ENCODE data around the gene NSMCE1.

DNA sequence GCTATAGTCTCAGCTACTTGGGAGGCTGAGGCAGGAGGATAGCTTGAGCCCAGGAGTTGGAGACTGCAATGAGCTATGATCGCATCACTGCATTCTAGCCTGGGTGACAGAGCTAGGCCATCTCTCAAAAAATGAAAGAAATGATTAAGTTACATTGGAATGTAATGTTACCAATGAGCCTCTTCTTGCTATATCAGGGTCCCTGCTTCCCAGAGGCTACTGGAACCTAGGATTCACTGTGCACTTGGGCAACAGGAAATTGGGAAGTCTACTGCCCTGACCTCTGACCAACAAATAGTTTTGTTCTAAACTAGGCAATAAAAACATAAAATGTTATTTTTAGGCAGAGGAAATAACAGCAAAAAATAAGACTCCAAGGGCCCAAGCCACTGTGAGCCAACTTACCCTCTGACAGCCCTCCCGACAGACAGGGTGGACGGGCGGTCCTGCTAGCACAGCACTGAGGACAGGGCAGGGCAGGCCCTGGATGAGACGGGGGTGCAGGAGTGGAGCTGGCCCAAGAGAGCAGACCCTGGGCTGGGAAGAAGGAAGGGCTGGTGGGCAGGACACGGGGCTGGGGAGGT, 27.5 kb downstream of the NSMCE1 start:
- TF ChIP-seq PPARA (CRISPR knock-in tag; IDR thresholded peaks at IDR 0.05; ENCODE audit: borderline replicate concordance) (no peak), BACH2 (CRISPR knock-in tag; IDR thresholded peaks at IDR 0.05; ENCODE audit: borderline replicate concordance) (no peak), GLIS3 (CRISPR knock-in tag; IDR thresholded peaks at IDR 0.05) (no peak), CSDC2 (CRISPR knock-in tag; IDR thresholded peaks at IDR 0.05) (no peak), OSR1 (CRISPR knock-in tag; IDR thresholded peaks at IDR 0.05) (no peak), ARNTL (CRISPR knock-in tag; IDR thresholded peaks at IDR 0.05; ENCODE audit: borderline replicate concordance, low read depth) (no peak), TOX (CRISPR knock-in tag; IDR thresholded peaks at IDR 0.05; ENCODE audit: borderline replicate concordance) (no peak), ZNF8 (CRISPR knock-in tag; IDR thresholded peaks at IDR 0.05) (no peak), RARB (CRISPR knock-in tag; IDR thresholded peaks at IDR 0.05) (no peak), ZFP30 (CRISPR knock-in tag; IDR thresholded peaks at IDR 0.05) (no peak)
- TF ChIP-seq, protein P1, sequence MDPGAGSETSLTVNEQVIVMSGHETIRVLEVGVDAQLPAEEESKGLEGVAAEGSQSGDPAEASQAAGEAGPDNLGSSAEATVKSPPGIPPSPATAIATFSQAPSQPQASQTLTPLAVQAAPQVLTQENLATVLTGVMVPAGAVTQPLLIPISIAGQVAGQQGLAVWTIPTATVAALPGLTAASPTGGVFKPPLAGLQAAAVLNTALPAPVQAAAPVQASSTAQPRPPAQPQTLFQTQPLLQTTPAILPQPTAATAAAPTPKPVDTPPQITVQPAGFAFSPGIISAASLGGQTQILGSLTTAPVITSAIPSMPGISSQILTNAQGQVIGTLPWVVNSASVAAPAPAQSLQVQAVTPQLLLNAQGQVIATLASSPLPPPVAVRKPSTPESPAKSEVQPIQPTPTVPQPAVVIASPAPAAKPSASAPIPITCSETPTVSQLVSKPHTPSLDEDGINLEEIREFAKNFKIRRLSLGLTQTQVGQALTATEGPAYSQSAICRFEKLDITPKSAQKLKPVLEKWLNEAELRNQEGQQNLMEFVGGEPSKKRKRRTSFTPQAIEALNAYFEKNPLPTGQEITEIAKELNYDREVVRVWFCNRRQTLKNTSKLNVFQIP (CRISPR knock-in tag; IDR thresholded peaks at IDR 0.05; ENCODE audit: borderline replicate concordance, low read depth), result no peak
- TF ChIP-seq, protein P2, sequence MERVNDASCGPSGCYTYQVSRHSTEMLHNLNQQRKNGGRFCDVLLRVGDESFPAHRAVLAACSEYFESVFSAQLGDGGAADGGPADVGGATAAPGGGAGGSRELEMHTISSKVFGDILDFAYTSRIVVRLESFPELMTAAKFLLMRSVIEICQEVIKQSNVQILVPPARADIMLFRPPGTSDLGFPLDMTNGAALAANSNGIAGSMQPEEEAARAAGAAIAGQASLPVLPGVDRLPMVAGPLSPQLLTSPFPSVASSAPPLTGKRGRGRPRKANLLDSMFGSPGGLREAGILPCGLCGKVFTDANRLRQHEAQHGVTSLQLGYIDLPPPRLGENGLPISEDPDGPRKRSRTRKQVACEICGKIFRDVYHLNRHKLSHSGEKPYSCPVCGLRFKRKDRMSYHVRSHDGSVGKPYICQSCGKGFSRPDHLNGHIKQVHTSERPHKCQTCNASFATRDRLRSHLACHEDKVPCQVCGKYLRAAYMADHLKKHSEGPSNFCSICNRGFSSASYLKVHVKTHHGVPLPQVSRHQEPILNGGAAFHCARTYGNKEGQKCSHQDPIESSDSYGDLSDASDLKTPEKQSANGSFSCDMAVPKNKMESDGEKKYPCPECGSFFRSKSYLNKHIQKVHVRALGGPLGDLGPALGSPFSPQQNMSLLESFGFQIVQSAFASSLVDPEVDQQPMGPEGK (CRISPR knock-in tag; IDR thresholded peaks at IDR 0.05; ENCODE audit: borderline replicate concordance), result no peak

All from SK-N-SH treated with all-trans-retinoic acid at 6 μM for 48 hours (cell line).